Ovary (tissue), 9 donors: ENCODE results near the gene CYP2C18. TPM values are rescaled to one million over a fixed set of nuclear protein-coding genes. Genes with fewer than 3 reads are reported as not detected.

ENCODE experiments used
- DNase-seq, 5 donors: peaks; one replicate each; pipeline ENCODE4 v3.0.0-alpha.2; 2019 to 2020
- H3K27ac ChIP-seq, 2 donors: fragments of 200-600 bp; one replicate each; pipeline versions ENCODE4 v1.5.1 to v1.8.0; 2019 to 2022
- H3K27me3 ChIP-seq: fragments of 200-600 bp; one replicate; pipeline ENCODE4 v1.8.0; 2022
- H3K36me3 ChIP-seq: fragments of 200-600 bp; sonication (generic); one replicate; pipeline ENCODE4 v1.5.1; 2019
- H3K4me1 ChIP-seq: one replicate; pipeline ENCODE4 v1.8.1; 2013; ENCODE audit warnings: mild to moderate bottlenecking, moderate library complexity; ENCODE audit not compliant: insufficient read depth
- H3K4me3 ChIP-seq: fragments of 200-600 bp; sonication (generic); one replicate; pipeline ENCODE4 v1.5.1; 2017
- H3K9me3 ChIP-seq, 2 donors: fragments of 200-600 bp in 1 of 2; sonication (generic) in 1 of 2; one replicate each; pipeline versions ENCODE4 v1.5.1 to v1.8.1; 2013 to 2019; ENCODE audit warnings: mild to moderate bottlenecking in 1 of 2, moderate library complexity in 1 of 2
- EP300 ChIP-seq: sonication (generic); formaldehyde crosslinking; IDR thresholded peaks from one replicate; pipeline ENCODE4 v1.6.1; 2017; ENCODE audit warnings: antibody characterized with exemption
- POLR2A ChIP-seq: fragments of 450-650 bp; IDR thresholded peaks from one replicate; pipeline ENCODE4 v1.6.1; 2017; ENCODE audit warnings: antibody characterized with exemption, mild to moderate bottlenecking, moderate library complexity
- WGBS, 3 donors: extraction: QIAGEN DNeasy Blood & Tissue Kit in 1 of 3; methylation state at CpG; one replicate each; pipeline versions ENCODE4 v1.1.5 to v1.1.7; 2013 to 2017; 5-methylcytosine and 5-hydroxymethylcytosine counted together
- intact Hi-C, 4 donors: fragments of 100-400 bp; cut with DNase I; formaldehyde crosslinking; loops; one replicate each; pipeline versions ENCODE4 v1.11.0 to v1.15.1; 2022 to 2023
- polyA plus RNA-seq, 2 donors: library from polyadenylated mRNA; stranded (reverse); fragments of 200-250 nt in 1 of 2; fragments of 350-450 nt in 1 of 2; fragmentation: Illumina TruSeq in 1 of 2; extraction: RNeasy Lipid Tissue Mini Kit (QIAGEN cat#74804) in 1 of 2; gene quantifications; one replicate each; pipeline ENCODE4 v1.2.3, GENCODE V29; 2013 to 2014
- total RNA-seq, 7 donors: library from RNA; depleted of rRNA in 2 of 7; stranded (reverse); fragments of >200 nt in 2 of 7; fragmentation: NEBNext Ultra II Directional in 3 of 7; extraction: Animal tissue kit (Norgen Biotek cat#: 25700) in 3 of 7; gene quantifications; one replicate each; pipeline versions ENCODE4 v1.1.0 to v1.2.4, GENCODE V29; 2016 to 2023
- TF ChIP-seq, protein P1 (sequence below), 3 donors: fragments of 450-650 bp in 2 of 3; fragments of 200-600 bp in 1 of 3; IDR thresholded peaks; one replicate each; pipeline versions ENCODE4 v1.5.1 to v1.8.0; 2016 to 2022; ENCODE audit warnings: antibody characterized with exemption in 3 of 3, mild to moderate bottlenecking in 1 of 3
- donor health status: DM: no; HTN: no; CAD: no; lungs with moderate emphysema.
- donor health status: DM: no; HTN: no; CAD: no.
- donor health status: Bipolar disorder and iron deficiency.
- donor health status: DM: yes; HTN: yes; CAD: no.
- donor health status: DM: no; HTN: no; CAD: no.
- donor health status: DM: yes; HTN: yes; CAD: no.

CYP2C18 gene
- total and polyA plus RNA-seq, 9 donors = 0.08 to 0.24 TPM; not detected in 7

DNA sequence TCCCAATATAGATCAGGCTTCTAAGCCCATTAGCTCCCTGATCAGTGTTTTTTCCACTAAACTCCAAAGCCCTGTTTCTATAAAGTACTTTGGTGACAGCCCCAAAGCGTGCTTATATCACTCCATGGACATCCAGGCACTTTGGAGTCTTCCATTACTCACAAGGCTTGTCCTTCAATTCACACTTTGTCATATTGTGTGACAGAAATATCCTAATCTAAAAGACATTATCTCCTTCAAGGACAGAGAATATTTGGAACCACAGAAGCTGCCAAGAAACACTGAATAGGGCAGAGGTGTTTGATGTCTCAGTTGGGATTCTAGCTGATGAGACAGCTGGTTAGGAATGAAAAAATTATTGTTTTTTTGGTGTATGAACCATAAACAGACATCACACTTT is 97.3 kb downstream of the CYP2C18 start:
- WGBS, 3 donors = 42 to 48% (median 48%) methylated on average over 1 of the region's 1 CpG
- no peaks in the 10 kb centered on the region for H3K4me1 ChIP-seq
- intact Hi-C loops = no loop called here

GRCh38 chr10:94784256-94784655 is 100.7 kb downstream of the CYP2C18 start:
- Histone ChIP-seq H3K27ac (no peak overlapping the region), H3K27me3 (no peaks in the 10 kb centered on the region), H3K4me1 (no peaks in the 10 kb centered on the region), H3K36me3 (no peaks in the 10 kb centered on the region), H3K9me3 (no peaks in the 10 kb centered on the region), H3K4me3 (no peak overlapping the region)
- no peak for DNase-seq
- TF ChIP-seq EP300 = no peak
- TF ChIP-seq, protein P1, sequence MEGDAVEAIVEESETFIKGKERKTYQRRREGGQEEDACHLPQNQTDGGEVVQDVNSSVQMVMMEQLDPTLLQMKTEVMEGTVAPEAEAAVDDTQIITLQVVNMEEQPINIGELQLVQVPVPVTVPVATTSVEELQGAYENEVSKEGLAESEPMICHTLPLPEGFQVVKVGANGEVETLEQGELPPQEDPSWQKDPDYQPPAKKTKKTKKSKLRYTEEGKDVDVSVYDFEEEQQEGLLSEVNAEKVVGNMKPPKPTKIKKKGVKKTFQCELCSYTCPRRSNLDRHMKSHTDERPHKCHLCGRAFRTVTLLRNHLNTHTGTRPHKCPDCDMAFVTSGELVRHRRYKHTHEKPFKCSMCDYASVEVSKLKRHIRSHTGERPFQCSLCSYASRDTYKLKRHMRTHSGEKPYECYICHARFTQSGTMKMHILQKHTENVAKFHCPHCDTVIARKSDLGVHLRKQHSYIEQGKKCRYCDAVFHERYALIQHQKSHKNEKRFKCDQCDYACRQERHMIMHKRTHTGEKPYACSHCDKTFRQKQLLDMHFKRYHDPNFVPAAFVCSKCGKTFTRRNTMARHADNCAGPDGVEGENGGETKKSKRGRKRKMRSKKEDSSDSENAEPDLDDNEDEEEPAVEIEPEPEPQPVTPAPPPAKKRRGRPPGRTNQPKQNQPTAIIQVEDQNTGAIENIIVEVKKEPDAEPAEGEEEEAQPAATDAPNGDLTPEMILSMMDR (IDR thresholded peaks at IDR 0.05) = no peak
- no peak for TF ChIP-seq POLR2A
- intact Hi-C loops = no loop called here

More for the DNA sequence above, 97.3 kb downstream of the CYP2C18 start:
- Histone ChIP-seq H3K4me3 (no peak overlapping the region), H3K36me3 (no peaks in the 10 kb centered on the region), H3K9me3 (no peaks in the 10 kb centered on the region), H3K27me3 (no peaks in the 10 kb centered on the region), H3K27ac (no peak overlapping the region)
- DNase-seq = no peak
- TF ChIP-seq POLR2A (no peak), EP300 (no peak)
- TF ChIP-seq, protein P1 (IDR thresholded peaks at IDR 0.05) = no peak

DNA sequence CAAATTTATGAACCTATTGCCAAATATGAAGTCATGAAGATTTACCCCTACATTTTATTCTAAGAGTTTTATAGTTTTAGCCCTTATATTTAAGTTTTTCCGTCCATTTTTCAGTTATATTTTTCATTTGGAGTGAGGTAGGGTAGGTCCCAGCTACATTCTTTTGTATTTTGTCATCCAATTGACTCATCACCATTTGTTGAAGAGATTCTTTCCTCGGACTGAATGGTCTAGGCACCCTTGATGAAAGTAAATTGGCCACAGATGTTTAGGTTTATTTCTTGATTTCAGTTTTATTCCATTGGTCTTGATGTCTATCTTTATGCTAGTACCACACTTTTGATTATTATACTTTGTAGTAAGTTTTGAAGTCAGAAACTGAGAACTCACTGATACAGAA is 101.7 kb downstream of the CYP2C18 start:
- TF ChIP-seq EP300 (no peak), POLR2A (no peak)
- TF ChIP-seq, protein P1 (IDR thresholded peaks at IDR 0.05) = no peak
- 58 to 73% (median 62%) methylated on average over 2 of the region's 2 CpGs for WGBS, 3 donors
- H3K27me3 ChIP-seq = no peaks in the 10 kb centered on the region

More for the DNA sequence above, 101.7 kb downstream of the CYP2C18 start:
- intact Hi-C loops = no loop called here
- no peak overlapping the region for H3K27ac ChIP-seq
- no peak for DNase-seq
- no peaks in the 10 kb centered on the region for H3K36me3 ChIP-seq
- H3K4me3 ChIP-seq = no peak overlapping the region
- no peaks in the 10 kb centered on the region for H3K4me1 ChIP-seq
- no peaks in the 10 kb centered on the region for H3K9me3 ChIP-seq

Other genes starting within 250 kb of the CYP2C18 start
- gene HELLS, start 137.9 kb upstream of the CYP2C18 start, total RNA-seq = 10 to 100 TPM in 4 of 7 donors, 1 to 10 TPM in 3; 6.8 to 14.4 (median 11.4) TPM
- gene HELLS, start 137.9 kb upstream of the CYP2C18 start, polyA plus RNA-seq = 1 to 10 TPM; 1.8 to 3.1 TPM
- under 1 TPM in 1 of 7 donors, not detected in 6; 0.15 TPM for gene CYP2C19, start 79.0 kb downstream of the CYP2C18 start, total RNA-seq
- not detected for gene CYP2C19, start 79.0 kb downstream of the CYP2C18 start, polyA plus RNA-seq